Epithelial cell of prostate (primary cell): ENCODE results near the gene TMEM130.
"Not testable (repeated sequence)": the region's sequence is repeated elsewhere in the genome, so short reads cannot be mapped to it uniquely, and the experiment has no call there.

Experiments used
- DNase-seq: peaks from one replicate; pipeline ENCODE4 v3.0.0-alpha.2; 2011; ENCODE audit warnings: low read depth, low spot score
- H3K27ac ChIP-seq: fragments of 450-650 bp; 2 replicates; pipeline ENCODE4 v1.5.1; 2017; ENCODE audit warnings: mild to moderate bottlenecking

Gene TMEM130

GRCh38 chr7:98877692-98878364 is 8.0 kb upstream of the TMEM130 start:
- DNase-seq: no peak
- H3K27ac ChIP-seq: peak overlapping the region; percentile 56

- H3K27ac ChIP-seq: no peak overlapping the region
- DNase-seq: no peak
Observed at GRCh38 chr7:98877146-98877545, 7.3 kb upstream of the TMEM130 start.

GRCh38 chr7:98875501-98875900 is 5.7 kb upstream of the TMEM130 start:
- no peak for DNase-seq

GRCh38 chr7:98874942-98875341 is 5.1 kb upstream of the TMEM130 start:
- no peak for DNase-seq
- H3K27ac ChIP-seq: no peak overlapping the region

More at GRCh38 chr7:98875501-98875900, 5.7 kb upstream of the TMEM130 start:
- no peak overlapping the region for H3K27ac ChIP-seq

GRCh38 chr7:98873610-98874009 is 3.8 kb upstream of the TMEM130 start:
- not testable (repeated sequence) for H3K27ac ChIP-seq, DNase-seq

- no peak for DNase-seq
Observed at GRCh38 chr7:98872328-98872924, 2.6 kb upstream of the TMEM130 start.

GRCh38 chr7:98870807-98871491 is 1.1 kb upstream of the TMEM130 start:
- no peak overlapping the region for H3K27ac ChIP-seq

More at GRCh38 chr7:98872328-98872924, 2.6 kb upstream of the TMEM130 start:
- H3K27ac ChIP-seq: no peak overlapping the region

GRCh38 chr7:98870121-98870651 is 372 bp upstream of the TMEM130 start:
- no peak for DNase-seq
- no peak overlapping the region for H3K27ac ChIP-seq

More at GRCh38 chr7:98870807-98871491, 1.1 kb upstream of the TMEM130 start:
- no peak for DNase-seq

GRCh38 chr7:98869027-98869596 is 702 bp downstream of the TMEM130 start:
- H3K27ac ChIP-seq: no peak overlapping the region
- DNase-seq: no peak

- H3K27ac ChIP-seq: no peak overlapping the region
- no peak for DNase-seq
Observed at GRCh38 chr7:98868450-98868849, 1.4 kb downstream of the TMEM130 start.

GRCh38 chr7:98866765-98867164 is 3.0 kb downstream of the TMEM130 start:
- no peak overlapping the region for H3K27ac ChIP-seq
- DNase-seq: no peak

- no peak for DNase-seq
- H3K27ac ChIP-seq: no peak overlapping the region
Observed at GRCh38 chr7:98866351-98866750, 3.5 kb downstream of the TMEM130 start.

GRCh38 chr7:98864731-98865453 is 4.9 kb downstream of the TMEM130 start:
- no peak overlapping the region for H3K27ac ChIP-seq
- no peak for DNase-seq

- H3K27ac ChIP-seq: no peak overlapping the region
- no peak for DNase-seq
Observed at GRCh38 chr7:98863601-98864000, 6.2 kb downstream of the TMEM130 start.

- H3K27ac ChIP-seq: no peak overlapping the region
- DNase-seq: no peak
Observed at GRCh38 chr7:98862716-98863420, 6.9 kb downstream of the TMEM130 start.

- DNase-seq: no peak
- no peak overlapping the region for H3K27ac ChIP-seq
Observed at GRCh38 chr7:98862203-98862602, 7.6 kb downstream of the TMEM130 start.

- H3K27ac ChIP-seq: no peak overlapping the region
- no peak for DNase-seq
Observed at GRCh38 chr7:98860071-98860470, 9.7 kb downstream of the TMEM130 start.

GRCh38 chr7:98855610-98856422 is 14.0 kb downstream of the TMEM130 start:
- H3K27ac ChIP-seq: no peak overlapping the region
- no peak for DNase-seq

- DNase-seq: no peak
- no peak overlapping the region for H3K27ac ChIP-seq
Observed at GRCh38 chr7:98852826-98853225, 17.0 kb downstream of the TMEM130 start.
